DOHH2 (cell line): ENCODE results near the gene TNFAIP8L1.

ENCODE experiments used
- CTCF ChIP-seq: fragments of 200-600 bp; sonication (generic); IDR thresholded peaks from one replicate; pipeline ENCODE4 v1.5.1; 2014; ENCODE audit warnings: antibody characterized with exemption, mild to moderate bottlenecking, low read depth, low read length; ENCODE audit not compliant: poor library complexity, severe bottlenecking
- EZH2phosphoT487 ChIP-seq: fragments of 200-600 bp; sonication (generic); IDR thresholded peaks from 2 replicates; pipeline ENCODE4 v1.6.1; 2017; ENCODE audit warnings: borderline replicate concordance, mild to moderate bottlenecking, antibody characterized with exemption, low read length, moderate library complexity, mixed read lengths

DNA sequence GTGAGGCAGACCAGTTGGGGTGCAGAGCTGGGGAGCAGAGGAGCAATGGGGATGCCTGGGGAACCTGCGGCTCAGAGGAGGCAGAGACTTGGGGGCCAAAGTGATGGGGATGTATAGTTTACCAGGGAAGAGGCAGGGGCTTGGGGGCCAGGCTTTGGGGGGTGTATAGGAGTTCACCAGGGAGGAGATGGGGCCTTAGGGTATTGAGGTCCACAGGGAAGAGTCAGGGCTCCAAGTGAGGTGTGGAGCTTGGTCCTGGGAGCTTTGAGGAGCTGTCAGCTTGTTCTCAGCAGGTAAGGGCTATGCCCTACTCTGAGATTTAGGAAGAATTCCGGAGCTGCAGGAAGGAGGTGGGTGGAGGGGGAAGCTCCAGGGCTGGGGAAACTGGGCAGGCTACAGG is 10.8 kb downstream of the TNFAIP8L1 start:
- TF ChIP-seq CTCF (no peak), EZH2phosphoT487 (no peak)
